ENCODE results near the gene NACC2.
"Not testable (repeated sequence)": the region's sequence is repeated elsewhere in the genome, so short reads cannot be mapped to it uniquely, and the experiment has no call there.

Gene NACC2

DNA sequence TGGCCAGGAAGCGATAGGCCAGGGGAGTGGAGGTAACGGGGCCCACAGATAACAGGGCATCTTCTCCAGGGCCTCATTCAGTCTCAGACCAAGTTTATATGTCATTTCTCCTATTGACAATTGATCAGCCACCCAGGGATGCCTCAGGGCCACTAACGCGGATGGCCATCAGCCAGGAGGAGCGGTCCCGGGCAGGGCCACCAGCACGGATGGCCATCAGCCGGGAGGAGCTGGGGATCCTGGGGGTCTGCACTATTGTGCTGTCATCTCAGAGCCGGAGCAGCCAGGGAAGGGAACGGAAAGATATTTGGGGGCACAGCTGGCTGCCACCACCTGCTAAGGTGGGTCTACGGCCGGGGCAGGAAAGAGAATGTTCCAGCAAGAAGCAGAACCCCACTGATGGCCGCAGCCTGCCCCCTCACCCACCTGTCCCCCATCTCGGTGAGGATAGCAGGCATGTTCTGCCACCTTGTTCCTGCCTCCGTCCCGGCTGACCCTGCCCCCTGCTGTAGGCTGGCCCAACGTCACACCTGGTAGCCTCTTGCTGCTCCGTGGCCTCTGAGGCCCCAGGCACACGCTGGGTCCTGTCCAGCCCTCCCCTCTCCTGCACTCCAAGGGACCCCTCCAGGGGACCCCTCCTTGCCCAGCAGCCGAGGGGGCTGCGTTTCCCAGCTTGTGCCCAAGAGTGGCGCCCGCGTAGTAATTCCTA lies 112.4 kb downstream of the NACC2 start:
- DNase-seq (ENCODE audit: low read depth in 1 of 2, low spot score in 1 of 2) = no peak

- no peak for DNase-seq (ENCODE audit: low read depth in 1 of 2, low spot score in 1 of 2)
Measured at GRCh38 chr9:135980926-135981630, 114.0 kb downstream of the NACC2 start.

GRCh38 chr9:135979547-135980166 lies 115.4 kb downstream of the NACC2 start:
- DNase-seq (ENCODE audit: low read depth in 1 of 2, low spot score in 1 of 2) = no peak

DNA sequence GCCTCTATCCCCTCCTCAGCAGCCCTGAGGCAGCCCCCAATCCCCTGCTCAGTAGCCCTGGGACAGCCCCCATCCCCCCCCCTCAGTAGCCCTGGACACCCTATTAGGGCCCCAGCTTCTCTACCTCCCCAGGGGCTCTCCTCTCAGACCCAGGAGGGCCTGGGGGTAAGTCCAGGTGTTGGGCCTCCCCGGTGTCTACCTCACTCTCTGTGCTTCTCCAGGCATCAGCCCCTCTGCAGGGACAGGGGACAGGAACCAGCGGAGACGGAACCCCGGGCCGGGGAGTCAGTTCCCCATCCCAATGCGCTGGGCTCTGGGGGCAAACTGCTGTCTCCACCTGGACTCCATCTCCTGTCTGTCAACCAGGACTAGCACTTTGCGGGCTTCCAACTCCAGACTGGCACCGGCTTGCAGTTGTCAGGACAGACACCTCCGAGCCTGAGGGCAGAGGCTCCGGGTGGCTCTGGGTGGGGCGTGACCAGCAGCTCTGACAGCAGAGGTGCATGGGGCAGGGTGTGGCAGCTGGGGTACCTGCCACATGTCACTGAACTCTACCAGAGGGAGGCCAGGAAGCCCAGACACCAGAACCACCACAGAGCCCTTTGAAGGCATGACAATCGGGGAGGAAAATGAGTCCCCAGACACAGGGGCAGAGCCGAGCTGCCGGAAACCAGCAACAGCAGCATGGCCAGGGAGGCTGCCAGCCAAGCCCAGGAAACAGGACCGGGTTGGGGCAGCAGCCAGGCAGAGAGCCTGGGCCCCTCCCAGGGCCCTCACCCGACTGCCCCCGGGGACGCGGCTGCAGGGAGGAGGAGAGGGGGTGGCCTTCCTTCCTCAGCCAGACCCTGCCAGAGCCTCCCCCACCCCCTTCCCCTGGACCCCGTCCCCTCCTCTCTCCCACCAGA lies 116.2 kb downstream of the NACC2 start:
- no peak for DNase-seq (ENCODE audit: low read depth in 1 of 2, low spot score in 1 of 2)

DNA sequence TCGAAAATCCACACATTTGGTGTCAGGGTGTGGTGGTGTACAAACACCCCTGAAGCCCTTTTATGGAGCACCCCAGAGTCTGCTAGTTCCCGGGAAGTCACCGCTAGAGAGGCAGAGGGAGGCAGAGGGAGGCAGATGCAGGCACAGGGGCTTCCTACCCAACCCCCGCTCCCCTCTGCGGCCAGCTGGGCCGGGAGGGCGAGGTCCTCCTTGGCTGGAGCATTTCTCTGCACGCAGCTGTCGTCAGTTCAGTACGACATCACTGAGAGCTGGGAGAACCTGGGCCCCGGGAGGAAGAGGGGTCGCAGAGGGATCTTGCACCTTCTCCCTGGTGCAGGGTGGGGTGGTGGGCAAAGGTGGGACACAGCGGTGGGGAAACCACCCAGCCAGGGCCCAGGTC lies 118.1 kb downstream of the NACC2 start:
- DNase-seq (ENCODE audit: low read depth in 1 of 2, low spot score in 1 of 2) = no peak

DNA sequence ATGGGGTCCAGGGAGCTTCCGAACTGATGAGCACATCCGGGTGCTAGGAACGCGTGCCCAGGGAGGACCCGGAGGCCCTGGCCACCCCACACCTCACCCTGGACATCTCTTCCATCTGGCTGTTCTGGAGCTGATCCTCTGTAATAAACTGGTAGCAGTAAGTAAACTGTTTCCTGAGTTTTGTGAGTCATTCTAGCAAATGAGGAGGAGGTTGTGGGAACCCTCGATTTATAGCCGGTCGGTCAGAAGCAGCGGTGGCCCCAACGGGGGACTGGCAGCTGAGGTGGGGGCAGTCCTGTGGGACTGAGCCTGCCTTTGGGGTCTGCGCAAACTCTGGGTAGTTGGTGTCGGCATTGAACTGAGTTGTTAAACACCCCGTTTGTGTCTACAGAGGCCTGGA lies 118.6 kb downstream of the NACC2 start:
- no peak for DNase-seq (ENCODE audit: low read depth in 1 of 2, low spot score in 1 of 2)

GRCh38 chr9:135975834-135976233 lies 119.3 kb downstream of the NACC2 start:
- no peak for DNase-seq (ENCODE audit: low read depth in 1 of 2, low spot score in 1 of 2)

GRCh38 chr9:135974220-135974573 lies 120.9 kb downstream of the NACC2 start:
- DNase-seq (ENCODE audit: low read depth in 1 of 2, low spot score in 1 of 2) = no peak

DNA sequence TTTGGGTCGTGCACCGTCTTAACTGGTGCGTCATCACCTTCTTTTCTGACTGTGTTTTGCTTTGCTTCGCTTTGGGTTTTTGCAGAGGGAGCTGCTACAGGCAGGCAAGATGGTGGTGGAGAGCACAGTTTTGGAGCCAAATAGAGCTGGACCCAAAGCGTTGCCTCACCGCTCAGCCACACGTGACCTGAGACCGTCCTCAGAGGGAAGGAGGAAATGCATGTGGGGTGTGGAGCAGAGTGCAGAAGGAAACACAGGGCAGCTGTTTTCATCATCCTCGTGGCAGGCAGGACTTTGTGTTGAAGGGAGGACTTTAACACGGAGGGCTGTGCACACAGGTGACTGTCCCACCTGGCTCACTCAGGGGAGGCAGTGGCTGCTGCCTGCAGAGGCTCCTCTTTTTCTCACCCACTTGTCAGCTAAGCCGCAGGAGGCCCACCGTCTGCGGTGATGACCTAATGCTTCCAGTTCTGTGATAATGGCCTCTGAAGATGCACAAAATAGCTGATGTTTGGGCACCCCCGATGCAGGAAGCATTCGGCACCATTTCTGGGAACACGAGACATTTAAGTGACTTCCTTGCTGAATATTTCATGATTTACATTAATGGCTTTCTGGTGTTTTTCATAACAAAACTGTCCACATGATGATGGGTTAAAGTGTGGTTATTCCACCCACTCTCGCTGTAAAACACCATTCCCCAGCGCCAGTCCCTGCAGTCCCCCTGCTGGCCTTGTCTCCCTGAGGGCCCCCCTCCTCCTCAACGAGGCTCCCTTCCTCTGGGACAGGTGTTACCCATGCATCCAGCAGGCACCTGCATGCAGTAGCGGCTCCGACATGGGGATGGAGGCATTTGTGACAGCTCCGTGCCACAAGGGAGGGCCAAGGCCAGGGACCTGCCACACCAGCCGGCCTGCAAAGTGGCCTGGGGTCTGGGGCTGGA lies 121.5 kb downstream of the NACC2 start:
- DNase-seq (ENCODE audit: low read depth in 1 of 2, low spot score in 1 of 2) = no peak

DNA sequence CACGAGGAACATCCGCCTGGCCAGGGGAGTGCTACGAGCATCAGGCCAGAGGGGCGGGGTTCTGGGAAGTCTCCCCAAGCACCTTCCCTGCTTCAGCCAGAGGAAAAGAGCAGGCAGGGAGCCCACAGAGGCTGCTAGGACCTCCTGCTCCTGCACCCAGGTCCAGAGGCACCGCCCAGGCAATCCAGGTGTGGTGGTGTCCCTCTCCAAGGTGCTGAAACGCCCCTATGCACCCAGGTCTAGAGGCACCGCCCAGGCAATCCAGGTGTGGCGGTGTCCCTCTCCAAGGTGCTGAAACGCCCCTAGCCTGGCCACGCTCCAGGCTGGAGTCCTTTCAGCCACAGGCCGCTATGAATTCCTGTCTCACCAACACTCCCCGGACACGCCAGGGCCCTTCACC lies 123.2 kb downstream of the NACC2 start:
- no peak for DNase-seq (ENCODE audit: low read depth in 1 of 2, low spot score in 1 of 2)

DNA sequence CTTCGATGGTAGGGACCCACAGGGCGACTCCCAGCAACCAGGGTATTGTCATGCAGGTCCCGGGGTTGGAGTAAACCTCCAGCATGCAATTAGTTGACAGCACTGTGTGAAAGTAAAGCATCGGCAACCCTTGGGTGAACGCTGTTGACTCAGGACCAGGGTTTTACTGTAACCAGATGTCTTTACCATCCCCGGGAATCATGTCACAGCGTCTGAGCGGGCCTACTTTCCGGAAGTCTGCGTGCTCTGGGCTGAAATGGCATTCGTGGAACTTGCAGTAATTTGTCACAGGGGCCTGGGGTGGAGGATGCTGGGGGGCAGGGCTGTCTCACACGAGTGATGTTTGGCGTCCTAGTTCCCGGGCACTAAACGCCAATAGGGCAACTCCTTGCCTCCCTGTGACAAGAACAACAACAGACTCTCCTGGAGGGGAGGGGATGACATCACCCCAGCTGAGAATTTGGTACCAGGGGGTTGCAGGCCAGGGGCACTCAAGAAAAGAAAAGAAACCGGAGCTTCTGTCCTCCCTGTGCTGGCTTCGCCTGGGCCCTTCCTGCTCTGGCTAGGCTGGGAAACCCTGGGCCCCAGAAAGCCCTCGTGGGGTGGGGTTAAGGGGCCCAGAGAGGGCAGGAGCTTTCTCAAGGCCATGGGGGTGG lies 123.8 kb downstream of the NACC2 start:
- no peak for DNase-seq (ENCODE audit: low read depth in 1 of 2, low spot score in 1 of 2)

- no peak for DNase-seq (ENCODE audit: low read depth in 1 of 2, low spot score in 1 of 2)
Measured at GRCh38 chr9:135970128-135970815, 124.8 kb downstream of the NACC2 start.

DNA sequence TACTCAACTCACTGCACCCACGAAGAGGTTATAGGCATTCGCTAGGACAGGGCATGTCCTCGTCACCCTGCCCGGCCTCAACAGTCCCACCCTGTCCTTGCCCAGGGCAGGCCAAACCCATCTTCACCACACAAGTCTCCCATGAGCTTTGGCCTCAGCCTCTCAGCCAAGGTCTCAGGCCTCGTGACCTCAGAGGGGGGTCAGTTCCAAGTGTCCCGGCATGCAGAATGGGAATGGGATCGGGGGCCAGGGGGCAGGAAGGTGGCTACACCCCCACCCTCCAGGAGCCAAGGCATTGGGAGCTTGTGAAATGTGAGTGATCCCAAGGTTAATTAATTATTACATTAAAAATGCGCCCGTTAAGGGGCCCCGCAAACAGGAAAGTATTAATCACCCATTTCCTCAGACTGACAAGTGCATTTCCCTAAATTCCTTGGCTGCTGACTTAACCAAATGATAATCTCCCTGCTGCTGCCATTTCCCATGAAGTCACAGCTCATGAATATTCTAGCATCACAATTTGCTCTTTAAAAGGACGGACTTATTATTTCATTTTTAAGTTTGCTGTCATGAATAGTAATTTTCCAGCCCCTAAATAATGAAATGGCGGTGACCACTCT lies 125.9 kb downstream of the NACC2 start:
- no peak for DNase-seq (ENCODE audit: low read depth in 1 of 2, low spot score in 1 of 2)

GRCh38 chr9:135968601-135969000 lies 126.5 kb downstream of the NACC2 start:
- DNase-seq (ENCODE audit: low read depth in 1 of 2, low spot score in 1 of 2) = no peak

- no peak for DNase-seq (ENCODE audit: low read depth in 1 of 2, low spot score in 1 of 2)
Measured at GRCh38 chr9:135968083-135968476, 127.0 kb downstream of the NACC2 start.

DNA sequence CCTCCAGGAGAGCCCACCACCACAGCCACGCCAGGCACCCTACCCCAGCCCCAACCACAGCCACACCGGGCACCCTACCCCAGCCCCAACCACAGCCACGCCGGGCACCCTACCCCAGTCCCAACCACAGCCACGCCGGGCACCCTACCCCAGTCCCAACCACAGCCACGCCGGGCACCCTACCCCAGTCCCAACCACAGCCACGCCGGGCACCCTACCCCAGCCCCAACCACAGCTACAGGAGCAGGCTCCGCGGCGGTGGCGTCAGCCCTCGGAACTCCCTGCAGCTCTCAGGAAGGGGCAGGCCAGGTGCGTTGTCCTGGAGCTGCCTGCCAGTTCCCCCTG lies 128.2 kb downstream of the NACC2 start:
- not testable (repeated sequence) for DNase-seq (ENCODE audit: low read depth in 1 of 2, low spot score in 1 of 2)

DNA sequence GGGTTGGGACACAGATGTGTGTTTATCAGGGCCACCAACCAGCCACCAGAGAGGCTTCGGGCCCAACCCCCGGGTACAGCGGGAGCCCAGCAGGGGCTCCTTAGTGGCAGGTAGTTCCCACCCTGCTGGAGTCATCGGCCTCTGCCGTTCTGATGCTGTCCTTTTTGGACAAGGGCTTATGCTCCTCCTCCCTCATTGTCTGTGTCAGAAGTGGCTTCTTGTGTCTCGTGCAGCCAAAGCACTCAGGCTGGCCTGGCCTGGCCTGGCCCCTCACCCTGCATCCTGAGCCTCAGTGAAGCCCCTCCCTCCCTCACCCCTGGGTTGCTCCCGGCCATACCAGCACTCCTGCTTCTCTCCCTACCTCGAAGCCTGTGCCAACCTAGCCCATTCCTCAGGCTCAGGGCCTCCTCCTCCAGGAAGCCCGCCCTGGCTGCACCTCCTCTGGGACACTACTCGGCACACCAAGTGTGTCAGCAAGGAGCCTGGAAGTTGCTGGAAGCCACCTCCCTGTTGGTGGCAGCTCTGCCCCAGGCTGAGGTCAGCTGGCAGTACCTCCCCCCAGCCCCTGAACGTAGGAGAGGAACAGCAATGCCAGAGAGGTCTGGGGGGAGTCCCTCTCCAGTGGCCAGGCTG lies 129.8 kb downstream of the NACC2 start:
- DNase-seq (ENCODE audit: low read depth in 1 of 2, low spot score in 1 of 2) = no peak

GRCh38 chr9:135963938-135964337 lies 131.2 kb downstream of the NACC2 start:
- no peak for DNase-seq (ENCODE audit: low read depth in 1 of 2, low spot score in 1 of 2)
